HG02763 (cell line): ENCODE measurements around the gene D2HGDH.
"Not testable (repeated sequence)": the region's sequence is repeated elsewhere in the genome, so short reads cannot be mapped to it uniquely, and the experiment has no call there.

ENCODE experiments used
- ATAC-seq: cut with Tn5 transposase; IDR thresholded peaks from one replicate; pipeline ENCODE4 v1.9.1; 2021; ENCODE audit warnings: mild to moderate bottlenecking, moderate library complexity; ENCODE audit not compliant: unreplicated experiment

Gene D2HGDH

DNA sequence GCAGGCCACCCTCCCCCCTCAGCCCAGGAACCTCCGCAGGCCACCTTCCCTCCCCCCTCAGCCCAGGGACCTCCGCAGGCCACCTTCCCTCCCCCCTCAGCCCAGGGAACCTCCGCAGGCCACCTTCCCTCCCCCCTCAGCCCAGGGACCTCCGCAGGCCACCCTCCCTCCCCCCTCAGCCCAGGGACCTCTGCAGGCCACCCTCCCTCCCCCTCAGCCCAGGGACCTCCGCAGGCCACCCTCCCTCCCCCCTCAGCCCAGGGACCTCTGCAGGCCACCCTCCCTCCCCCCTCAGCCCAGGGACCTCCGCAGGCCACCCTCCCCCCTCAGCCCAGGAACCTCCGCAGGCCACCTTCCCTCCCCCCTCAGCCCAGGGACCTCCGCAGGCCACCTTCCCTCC is 71.8 kb downstream of the D2HGDH start:
- not testable (repeated sequence) for ATAC-seq

DNA sequence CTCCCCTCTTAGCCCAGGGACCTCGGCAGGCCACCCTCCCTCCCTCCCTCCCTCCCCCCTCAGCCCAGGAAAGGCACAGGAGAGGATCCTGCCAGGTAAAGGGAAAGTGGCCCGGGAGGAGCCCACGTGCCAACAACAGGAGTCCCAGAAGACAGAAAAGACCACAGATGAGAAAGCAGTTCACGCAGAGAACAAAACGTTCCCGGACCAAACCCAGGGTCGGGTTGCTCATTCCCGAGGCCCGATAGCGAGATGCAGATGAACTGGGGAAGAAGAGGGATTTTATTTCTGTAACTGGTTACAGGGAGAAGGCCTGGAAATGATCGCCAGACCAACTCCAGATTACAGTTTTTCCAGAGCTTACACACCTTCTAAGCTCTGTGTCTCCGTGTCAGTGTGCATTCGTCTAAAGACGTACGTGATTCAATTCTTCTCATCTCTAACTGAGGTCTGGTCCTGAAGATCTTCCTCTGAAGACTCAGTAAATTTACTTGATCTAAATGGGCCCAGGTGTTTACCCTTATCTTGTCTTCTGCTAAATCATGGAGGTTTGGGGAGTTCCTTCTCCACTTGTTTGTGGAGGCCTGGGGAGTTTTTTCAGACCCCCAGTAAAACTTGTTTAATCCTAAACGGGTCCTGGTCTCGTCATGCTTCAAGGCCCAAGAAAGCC is 73.8 kb downstream of the D2HGDH start:
- ATAC-seq, result no peak

DNA sequence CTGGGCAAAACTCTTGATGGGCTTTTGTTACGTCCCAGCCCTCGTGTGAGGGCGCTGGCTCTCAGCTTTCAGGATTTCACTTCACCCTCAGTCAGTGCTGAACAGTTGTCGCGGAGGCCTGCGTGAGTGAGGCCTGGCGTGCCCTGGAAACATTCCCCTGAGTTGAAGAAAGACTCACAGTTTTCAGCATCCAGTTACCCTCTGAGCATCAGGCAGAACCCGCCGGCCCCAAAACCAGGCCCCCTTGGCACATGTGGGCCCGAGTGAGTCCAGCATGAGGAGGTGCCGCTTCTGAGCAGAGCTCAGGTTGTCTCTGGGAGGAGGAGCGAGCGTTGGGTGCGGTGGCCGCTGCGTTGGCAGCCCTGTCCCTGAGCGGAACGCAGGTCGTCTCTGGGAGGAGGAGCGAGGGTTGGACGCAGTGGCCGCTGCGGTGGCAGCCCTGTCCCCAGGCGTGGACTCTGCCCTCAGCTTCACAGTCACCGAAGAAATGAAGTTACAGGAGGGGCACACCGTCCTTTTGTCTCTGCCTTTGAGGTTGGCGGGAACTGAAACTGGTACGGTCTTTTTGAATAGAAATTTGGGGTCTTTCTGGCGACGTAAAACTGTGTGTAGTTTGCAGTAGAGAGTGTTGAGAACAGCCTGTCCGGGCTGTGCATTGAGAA is 74.4 kb downstream of the D2HGDH start, which contains the start of gene NEU4:
TSS of gene NEU4 (plus strand) at position 473 of the 662 bp plus-strand sequence. CDS start 5,292 bp downstream, outside the sequence.
- no peak for ATAC-seq

- ATAC-seq, result no peak
Observed at GRCh38 chr2:241809383-241810306, 75.2 kb downstream of the D2HGDH start.

- no peak for ATAC-seq
Observed at GRCh38 chr2:241810307-241811200, 76.1 kb downstream of the D2HGDH start.

DNA sequence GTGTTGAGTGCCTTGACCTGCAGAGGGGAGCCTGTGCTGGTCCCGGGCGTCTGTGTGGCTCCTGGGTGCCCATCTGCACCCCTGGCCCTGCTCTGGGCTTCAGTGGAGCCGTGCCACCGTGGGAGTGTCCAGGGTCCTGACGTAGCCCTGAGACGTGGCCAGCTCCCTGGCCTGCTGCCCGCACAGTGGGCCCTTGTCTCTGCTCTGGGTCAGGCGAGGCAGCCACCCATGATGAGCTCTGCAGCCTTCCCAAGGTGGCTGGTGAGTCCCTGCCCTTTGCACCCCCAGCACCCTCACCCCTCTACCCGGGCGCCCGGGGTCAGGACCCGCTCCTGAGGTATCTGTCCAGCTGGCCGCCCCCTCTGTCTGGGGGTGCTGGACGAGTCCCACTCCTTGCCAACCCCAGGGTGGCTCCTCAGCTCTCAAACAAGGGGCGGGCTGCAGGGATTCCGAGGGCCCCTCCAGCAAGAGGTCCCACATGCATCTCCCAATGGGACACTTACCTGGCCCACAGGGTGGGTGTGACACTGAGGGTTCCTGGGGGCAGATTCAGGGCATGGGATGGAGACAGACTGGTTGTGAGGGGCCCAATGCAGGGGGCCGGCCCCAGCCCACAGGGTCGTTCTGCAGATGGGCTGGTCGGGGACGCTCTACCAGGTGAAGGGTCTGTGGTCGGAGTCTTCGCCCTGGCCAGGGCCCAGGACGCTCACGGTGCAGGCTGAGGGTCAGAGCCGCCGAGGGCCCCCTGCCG is 76.9 kb downstream of the D2HGDH start:
- no peak for ATAC-seq

GRCh38 chr2:241811952-241812729 is 77.7 kb downstream of the D2HGDH start:
- ATAC-seq, result no peak

GRCh38 chr2:241812730-241813643 is 78.6 kb downstream of the D2HGDH start:
- no peak for ATAC-seq

GRCh38 chr2:241813644-241814392 is 79.4 kb downstream of the D2HGDH start:
- ATAC-seq, result no peak

DNA sequence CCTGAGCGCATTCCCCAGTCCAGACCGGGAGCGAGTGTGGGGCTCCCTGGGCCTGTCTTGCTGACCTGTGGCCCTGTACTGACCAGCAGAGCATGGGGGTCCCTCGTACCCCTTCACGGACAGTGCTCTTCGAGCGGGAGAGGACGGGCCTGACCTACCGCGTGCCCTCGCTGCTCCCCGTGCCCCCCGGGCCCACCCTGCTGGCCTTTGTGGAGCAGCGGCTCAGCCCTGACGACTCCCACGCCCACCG is 79.9 kb downstream of the D2HGDH start:
- no peak for ATAC-seq

DNA sequence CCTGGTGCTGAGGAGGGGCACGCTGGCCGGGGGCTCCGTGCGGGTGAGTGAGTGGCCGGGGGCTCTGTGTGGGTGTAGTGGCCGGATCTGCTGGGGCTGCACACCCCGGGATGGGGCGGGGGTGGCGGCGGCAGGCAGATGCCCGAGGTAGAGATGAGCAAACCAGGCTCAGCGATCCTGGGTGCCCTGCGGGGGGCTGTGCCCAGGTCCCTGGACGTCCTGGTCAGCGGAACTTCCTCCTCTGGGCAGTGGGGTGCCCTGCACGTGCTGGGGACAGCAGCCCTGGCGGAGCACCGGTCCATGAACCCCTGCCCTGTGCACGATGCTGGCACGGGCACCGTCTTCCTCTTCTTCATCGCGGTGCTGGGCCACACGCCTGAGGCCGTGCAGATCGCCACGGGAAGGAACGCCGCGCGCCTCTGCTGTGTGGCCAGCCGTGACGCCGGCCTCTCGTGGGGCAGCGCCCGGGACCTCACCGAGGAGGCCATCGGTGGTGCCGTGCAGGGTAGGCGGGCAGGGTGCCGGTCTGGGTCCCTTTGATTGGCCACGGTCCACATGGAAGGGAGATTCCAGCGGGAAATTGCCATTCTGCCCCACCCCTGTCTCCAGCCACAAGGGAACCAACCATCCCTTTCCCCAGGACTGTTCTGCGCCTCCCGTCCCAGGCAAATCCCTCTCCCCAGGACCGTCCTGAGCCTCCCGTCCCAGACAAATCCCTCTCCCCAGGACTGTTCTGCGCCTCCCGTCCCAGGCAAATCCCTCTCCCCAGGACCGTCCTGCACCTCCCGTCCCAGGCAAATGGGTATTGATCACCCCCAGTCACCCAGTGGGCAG is 80.4 kb downstream of the D2HGDH start:
- no peak for ATAC-seq

GRCh38 chr2:241815477-241816430 is 81.3 kb downstream of the D2HGDH start:
- no peak for ATAC-seq

DNA sequence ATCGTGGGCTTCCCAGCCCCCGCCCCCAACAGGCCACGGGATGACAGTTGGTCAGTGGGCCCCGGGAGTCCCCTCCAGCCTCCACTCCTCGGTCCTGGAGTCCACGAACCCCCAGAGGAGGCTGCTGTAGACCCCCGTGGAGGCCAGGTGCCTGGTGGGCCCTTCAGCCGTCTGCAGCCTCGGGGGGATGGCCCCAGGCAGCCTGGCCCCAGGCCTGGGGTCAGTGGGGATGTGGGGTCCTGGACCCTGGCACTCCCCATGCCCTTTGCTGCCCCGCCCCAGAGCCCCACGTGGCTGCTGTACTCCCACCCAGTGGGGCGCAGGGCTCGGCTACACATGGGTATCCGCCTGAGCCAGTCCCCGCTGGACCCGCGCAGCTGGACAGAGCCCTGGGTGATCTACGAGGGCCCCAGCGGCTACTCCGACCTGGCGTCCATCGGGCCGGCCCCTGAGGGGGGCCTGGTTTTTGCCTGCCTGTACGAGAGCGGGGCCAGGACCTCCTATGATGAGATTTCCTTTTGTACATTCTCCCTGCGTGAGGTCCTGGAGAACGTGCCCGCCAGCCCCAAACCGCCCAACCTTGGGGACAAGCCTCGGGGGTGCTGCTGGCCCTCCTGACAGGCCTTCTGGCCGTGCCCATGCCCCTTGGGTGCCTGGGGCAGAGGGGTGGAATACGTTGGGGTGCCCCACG is 82.1 kb downstream of the D2HGDH start:
- ATAC-seq, result no peak

- ATAC-seq, result no peak
Observed at GRCh38 chr2:241817126-241817820, 82.8 kb downstream of the D2HGDH start.
